ENCODE results near the gene ATRAID.

GRCh38 chr2:27241761-27242613 is 30.1 kb downstream of the ATRAID start:
- TF ChIP-seq CTCF (IDR thresholded peaks at IDR 0.05; ENCODE audit: low read depth, low read length, poor library complexity, severe bottlenecking) (no peak), EZH2phosphoT487 (IDR thresholded peaks at IDR 0.05; ENCODE audit: borderline replicate concordance, low read length) (no peak)

Measured in DOHH2 (cell line).